Left renal cortex interstitium (tissue), 4 donors: ENCODE results near the gene HES4. TPM values are rescaled to one million over a fixed set of nuclear protein-coding genes. Genes with fewer than 3 reads are reported as not detected.
"Not testable (repeated sequence)": the region's sequence is repeated elsewhere in the genome, so short reads cannot be mapped to it uniquely, and the experiment has no call there.

Source experiments
- DNase-seq, 4 donors: peaks; one replicate each; pipeline ENCODE4 v3.0.0-alpha.2; 2013; ENCODE audit warnings: low read depth in 4 of 4, low spot score in 2 of 4, missing footprints in 1 of 4
- polyA plus RNA-seq, 4 donors: library from polyadenylated mRNA; unstranded; fragments of 120-200 nt; gene quantifications; one replicate each; pipeline ENCODE4 v1.2.1, GENCODE V29; 2013; ENCODE audit not compliant: insufficient read length in 4 of 4

Gene HES4
- polyA plus RNA-seq, 4 donors: 15.9 to 41.0 (median 35.2) TPM

GRCh38 chr1:1000357-1001056 is 610 bp upstream of the HES4 start:
- peak in 2 of 4 donors; percentile 65 to 73 for DNase-seq

GRCh38 chr1:998995-999724 is 737 bp downstream of the HES4 start:
- DNase-seq: no peak

- DNase-seq: no peak
Observed at GRCh38 chr1:998745-998994, 1.2 kb downstream of the HES4 start.

GRCh38 chr1:997993-998744 is 1.7 kb downstream of the HES4 start:
- no peak for DNase-seq

GRCh38 chr1:997713-997992 is 2.2 kb downstream of the HES4 start:
- DNase-seq: no peak

GRCh38 chr1:996851-997712 is 2.8 kb downstream of the HES4 start:
- DNase-seq: no peak

GRCh38 chr1:995665-996633 is 3.9 kb downstream of the HES4 start:
- no peak for DNase-seq

- DNase-seq: not testable (repeated sequence)
Observed at GRCh38 chr1:994546-994945, 5.4 kb downstream of the HES4 start.

GRCh38 chr1:993379-993995 is 6.4 kb downstream of the HES4 start:
- DNase-seq: no peak

- no peak for DNase-seq
Observed at GRCh38 chr1:992362-992761, 7.5 kb downstream of the HES4 start.

- no peak for DNase-seq
Observed at GRCh38 chr1:991895-992294, 8.0 kb downstream of the HES4 start.

- DNase-seq: not testable (repeated sequence)
Observed at GRCh38 chr1:991275-991674, 8.6 kb downstream of the HES4 start.

GRCh38 chr1:988061-988460 is 11.8 kb downstream of the HES4 start:
- not testable (repeated sequence) for DNase-seq

GRCh38 chr1:985126-985525 is 14.8 kb downstream of the HES4 start:
- no peak for DNase-seq

GRCh38 chr1:984476-984814 is 15.5 kb downstream of the HES4 start:
- no peak for DNase-seq

- DNase-seq: no peak
Observed at GRCh38 chr1:983798-984475, 16.0 kb downstream of the HES4 start.

- no peak for DNase-seq
Observed at GRCh38 chr1:982765-983436, 17.0 kb downstream of the HES4 start.

GRCh38 chr1:981955-982558 is 17.8 kb downstream of the HES4 start, which contains the start of gene PERM1:
Gene PERM1, minus strand, starts transcription at chr1:982093. Its CDS starts 1,064 bp downstream, at chr1:981029.
- DNase-seq: no peak
